HepG2 (cell line): Measurements from ENCODE around the gene FOXS1. TPM values are rescaled to one million over a fixed set of nuclear protein-coding genes. Genes with fewer than 3 reads are reported as not detected.
A peak's percentile ranks its signal among the peaks of the same experiment; 100 is the strongest.

Experiments used
- AGO2 ChIP-seq: fragments of 200-400 bp; formaldehyde crosslinking; optimal IDR thresholded peaks from 2 replicates; pipeline ENCODE3; 2017; ENCODE audit warnings: mild to moderate bottlenecking, low read depth, low read length, moderate library complexity
- BHLHE40 ChIP-seq: IDR thresholded peaks from 2 replicates; pipeline ENCODE4 v1.6.1; 2011; ENCODE audit warnings: low read length, improper control_type of control experiment
- CBX5 ChIP-seq: sonication (generic); formaldehyde crosslinking; IDR thresholded peaks from 2 replicates; pipeline ENCODE4 v1.4.0; 2020; ENCODE audit warnings: missing genetic modification reagents, borderline replicate concordance
- CENPX ChIP-seq: sonication (generic); formaldehyde crosslinking; IDR thresholded peaks from 2 replicates; pipeline ENCODE4 v1.9.0; 2021; ENCODE audit warnings: mild to moderate bottlenecking, missing genetic modification reagents, moderate library complexity
- FOSL1 ChIP-seq: sonication (generic); formaldehyde crosslinking; IDR thresholded peaks from 2 replicates; pipeline ENCODE4 v1.9.0; 2021; ENCODE audit warnings: missing genetic modification reagents, borderline replicate concordance
- FOXM1 ChIP-seq: sonication (generic); formaldehyde crosslinking; IDR thresholded peaks from 2 replicates; pipeline ENCODE4 v1.5.0; 2020; ENCODE audit warnings: missing genetic modification reagents
- HMG20A ChIP-seq: IDR thresholded peaks from 2 replicates; pipeline ENCODE4 v1.6.1; 2016; ENCODE audit warnings: borderline replicate concordance
- IRX3 ChIP-seq: sonication (generic); formaldehyde crosslinking; IDR thresholded peaks from 2 replicates; pipeline ENCODE4 v1.8.1; 2023; ENCODE audit warnings: mild to moderate bottlenecking, low read depth, missing genetic modification reagents, borderline replicate concordance
- KDM2A ChIP-seq: sonication (generic); formaldehyde crosslinking; IDR thresholded peaks from 2 replicates; pipeline ENCODE4 v1.4.0; 2020; ENCODE audit warnings: low read depth, missing genetic modification reagents, borderline replicate concordance
- MAF1 ChIP-seq: sonication (generic); formaldehyde crosslinking; IDR thresholded peaks from 2 replicates; pipeline ENCODE4 v1.5.0; 2020; ENCODE audit warnings: missing genetic modification reagents, borderline replicate concordance
- MED13 ChIP-seq: sonication (generic); formaldehyde crosslinking; IDR thresholded peaks from 2 replicates; pipeline ENCODE4 v1.5.0; 2020; ENCODE audit warnings: missing genetic modification reagents
- MXI1 ChIP-seq: IDR thresholded peaks from 3 replicates; pipeline ENCODE4 v1.6.1; 2012; ENCODE audit warnings: low read depth, low read length, inconsistent platforms, borderline replicate concordance
- NFATC3 ChIP-seq: sonication (generic); formaldehyde crosslinking; IDR thresholded peaks from 2 replicates; pipeline ENCODE4 v1.5.1; 2020; ENCODE audit warnings: mild to moderate bottlenecking, missing genetic modification reagents
- PHF5A ChIP-seq: IDR thresholded peaks from one replicate; pipeline ENCODE4 v1.6.1; 2018; ENCODE audit warnings: low read depth, missing genetic modification reagents; ENCODE audit not compliant: unreplicated experiment
- TOE1 ChIP-seq: sonication (generic); formaldehyde crosslinking; IDR thresholded peaks from 2 replicates; pipeline ENCODE4 v1.4.0; 2020; ENCODE audit warnings: mild to moderate bottlenecking, missing genetic modification reagents
- ZC3H4 ChIP-seq: sonication (generic); formaldehyde crosslinking; IDR thresholded peaks from 2 replicates; pipeline ENCODE4 v1.4.0; 2020; ENCODE audit warnings: missing genetic modification reagents, borderline replicate concordance
- ZKSCAN1 ChIP-seq: fragments of 150-350 bp; IDR thresholded peaks from 2 replicates; pipeline ENCODE4 v1.6.1; 2014; ENCODE audit warnings: low read length
- ZNF17 ChIP-seq: sonication (generic); formaldehyde crosslinking; IDR thresholded peaks from 2 replicates; pipeline ENCODE4 v1.5.0; 2020; ENCODE audit warnings: mild to moderate bottlenecking, missing genetic modification reagents
- ZNF224 ChIP-seq: sonication (generic); formaldehyde crosslinking; IDR thresholded peaks from 2 replicates; pipeline ENCODE4 v1.5.0; 2020; ENCODE audit warnings: mild to moderate bottlenecking, missing genetic modification reagents
- ZNF563 ChIP-seq: sonication (generic); formaldehyde crosslinking; IDR thresholded peaks from 2 replicates; pipeline ENCODE4 v1.8.0; 2022; ENCODE audit warnings: mild to moderate bottlenecking, moderate library complexity, missing genetic modification reagents
- ZNF841 ChIP-seq: sonication (generic); formaldehyde crosslinking; IDR thresholded peaks from 2 replicates; pipeline ENCODE4 v1.8.1; 2023; ENCODE audit warnings: missing genetic modification reagents, borderline replicate concordance
- ZSCAN30 ChIP-seq: sonication (generic); formaldehyde crosslinking; IDR thresholded peaks from 2 replicates; pipeline ENCODE4 v1.5.0; 2020; ENCODE audit warnings: mild to moderate bottlenecking, missing genetic modification reagents
- ZSCAN9 ChIP-seq: IDR thresholded peaks from 2 replicates; pipeline ENCODE4 v1.6.1; 2016; ENCODE audit warnings: borderline replicate concordance
- polyA plus RNA-seq, 8 experiments: library from polyadenylated mRNA; depleted of rRNA in 3 of 8; stranded (reverse) in 7 of 8; unstranded in 1 of 8; fragments of >200 nt; fragmentation: Illumina TruSeq in 4 of 8; extraction: Trizol in 4 of 8; gene quantifications; 2 replicates each; pipeline versions ENCODE4 v1.2.1 to v1.2.3, GENCODE V29; 2011 to 2016; ENCODE audit warnings: low read depth in 4 of 8, missing spikeins in 1 of 8, mixed read lengths in 1 of 8; ENCODE audit not compliant: insufficient read depth in 1 of 8
- total RNA-seq, 5 experiments: library from RNA; depleted of rRNA; stranded (reverse); fragments of >200 nt; fragmentation: Illumina TruSeq; extraction: Trizol; gene quantifications; 2 replicates each; pipeline ENCODE4 v1.2.3, GENCODE V29; 2016; ENCODE audit warnings: low read depth in 1 of 5
- TF ChIP-seq, protein P1 (sequence below): sonication (generic); formaldehyde crosslinking; IDR thresholded peaks from 2 replicates; pipeline ENCODE4 v1.4.0; 2020; ENCODE audit warnings: missing genetic modification reagents, borderline replicate concordance
- TF ChIP-seq, protein P2 (sequence below): sonication (generic); formaldehyde crosslinking; IDR thresholded peaks from 2 replicates; pipeline ENCODE4 v1.9.0; 2021; ENCODE audit warnings: missing genetic modification reagents, mild to moderate bottlenecking, borderline replicate concordance
- TF ChIP-seq, protein P3 (sequence below): sonication (generic); formaldehyde crosslinking; IDR thresholded peaks from 2 replicates; pipeline ENCODE4 v1.5.0; 2020; ENCODE audit warnings: missing genetic modification reagents, mild to moderate bottlenecking, borderline replicate concordance

The FOXS1 gene
- total and polyA plus RNA-seq, 2 of the 13 experiments (the other 11 are each of a cell fraction or from before 2014, with no cell fraction given), result not detected

DNA sequence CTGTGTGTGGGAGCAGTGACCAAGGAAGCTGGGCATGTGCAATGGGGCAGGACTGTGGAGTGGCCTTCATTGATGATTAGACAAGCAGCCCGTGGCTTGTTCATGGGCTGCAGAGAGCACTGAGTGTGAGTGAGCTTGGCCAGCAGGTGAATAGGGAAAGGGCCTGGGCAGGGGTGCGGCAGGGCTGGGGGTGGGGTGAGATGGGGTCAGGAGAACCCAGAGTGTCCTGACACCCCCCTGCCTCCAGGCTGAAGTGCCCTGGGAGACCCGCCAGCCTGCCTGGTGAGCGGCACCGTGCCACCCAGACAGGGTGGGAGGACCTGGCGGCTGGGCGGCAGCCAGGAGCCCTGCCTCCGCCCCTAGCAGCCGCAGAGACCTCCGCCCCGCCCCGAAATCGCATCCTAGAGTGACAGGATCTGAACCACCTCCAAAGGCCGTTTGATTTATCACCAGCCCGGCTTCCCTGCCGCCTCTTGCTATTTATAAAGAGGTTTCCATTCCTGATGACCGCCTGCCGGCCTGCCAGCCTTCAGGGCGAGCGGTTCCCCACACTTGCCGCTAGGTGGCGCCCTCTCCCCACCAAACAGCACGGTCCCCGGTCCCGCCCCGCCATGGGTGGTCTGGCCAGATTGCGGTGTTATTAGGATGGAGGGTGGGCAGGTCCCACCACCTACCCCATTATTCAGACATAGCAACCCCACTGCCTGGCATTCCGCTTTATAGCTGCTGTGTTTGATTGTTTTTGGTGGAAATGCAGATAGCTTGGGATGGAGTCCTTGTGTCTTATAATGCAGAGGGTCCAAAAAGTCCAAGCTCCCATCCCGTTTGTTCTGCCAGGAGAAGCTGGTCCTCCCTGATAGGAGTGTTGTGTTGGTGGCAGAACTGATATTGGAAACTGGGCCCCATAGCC lies 22.7 kb downstream of the FOXS1 start (continued):
- TF ChIP-seq ZNF841 (CRISPR knock-in tag) (no peak), BHLHE40 (peak; percentile 49; the same call in 1 of the 2 replicates), ZSCAN9 (CRISPR knock-in tag) (no peak), HMG20A (CRISPR knock-in tag) (no peak), AGO2 (no peak), CBX5 (CRISPR knock-in tag) (no peak), KDM2A (CRISPR knock-in tag) (peak; percentile 81), MED13 (no peak), ZKSCAN1 (no peak), CENPX (no peak), MXI1 (no peak), FOSL1 (CRISPR knock-in tag) (no peak; the same call in 1 of the 2 replicates), ZSCAN30 (CRISPR knock-in tag) (no peak), ZC3H4 (CRISPR knock-in tag) (no peak), NFATC3 (CRISPR knock-in tag) (no peak), FOXM1 (CRISPR knock-in tag) (0 out of 2 replicates have a peak, but pooled peaks have one; percentile 55), PHF5A (CRISPR knock-in tag) (no peak), ZNF224 (peak; percentile 94; the same call in 1 of the 2 replicates), TOE1 (CRISPR knock-in tag) (no peak), MAF1 (CRISPR knock-in tag) (no peak), ZNF17 (no peak), ZNF563 (CRISPR knock-in tag) (no peak), IRX3 (no peak)
- TF ChIP-seq, protein P1, sequence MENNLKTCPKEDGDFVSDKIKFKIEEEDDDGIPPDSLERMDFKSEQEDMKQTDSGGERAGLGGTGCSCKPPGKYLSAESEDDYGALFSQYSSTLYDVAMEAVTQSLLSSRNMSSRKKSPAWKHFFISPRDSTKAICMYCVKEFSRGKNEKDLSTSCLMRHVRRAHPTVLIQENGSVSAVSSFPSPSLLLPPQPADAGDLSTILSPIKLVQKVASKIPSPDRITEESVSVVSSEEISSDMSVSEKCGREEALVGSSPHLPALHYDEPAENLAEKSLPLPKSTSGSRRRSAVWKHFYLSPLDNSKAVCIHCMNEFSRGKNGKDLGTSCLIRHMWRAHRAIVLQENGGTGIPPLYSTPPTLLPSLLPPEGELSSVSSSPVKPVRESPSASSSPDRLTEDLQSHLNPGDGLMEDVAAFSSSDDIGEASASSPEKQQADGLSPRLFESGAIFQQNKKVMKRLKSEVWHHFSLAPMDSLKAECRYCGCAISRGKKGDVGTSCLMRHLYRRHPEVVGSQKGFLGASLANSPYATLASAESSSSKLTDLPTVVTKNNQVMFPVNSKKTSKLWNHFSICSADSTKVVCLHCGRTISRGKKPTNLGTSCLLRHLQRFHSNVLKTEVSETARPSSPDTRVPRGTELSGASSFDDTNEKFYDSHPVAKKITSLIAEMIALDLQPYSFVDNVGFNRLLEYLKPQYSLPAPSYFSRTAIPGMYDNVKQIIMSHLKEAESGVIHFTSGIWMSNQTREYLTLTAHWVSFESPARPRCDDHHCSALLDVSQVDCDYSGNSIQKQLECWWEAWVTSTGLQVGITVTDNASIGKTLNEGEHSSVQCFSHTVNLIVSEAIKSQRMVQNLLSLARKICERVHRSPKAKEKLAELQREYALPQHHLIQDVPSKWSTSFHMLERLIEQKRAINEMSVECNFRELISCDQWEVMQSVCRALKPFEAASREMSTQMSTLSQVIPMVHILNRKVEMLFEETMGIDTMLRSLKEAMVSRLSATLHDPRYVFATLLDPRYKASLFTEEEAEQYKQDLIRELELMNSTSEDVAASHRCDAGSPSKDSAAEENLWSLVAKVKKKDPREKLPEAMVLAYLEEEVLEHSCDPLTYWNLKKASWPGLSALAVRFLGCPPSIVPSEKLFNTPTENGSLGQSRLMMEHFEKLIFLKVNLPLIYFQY, result no peak
- TF ChIP-seq, protein P2, sequence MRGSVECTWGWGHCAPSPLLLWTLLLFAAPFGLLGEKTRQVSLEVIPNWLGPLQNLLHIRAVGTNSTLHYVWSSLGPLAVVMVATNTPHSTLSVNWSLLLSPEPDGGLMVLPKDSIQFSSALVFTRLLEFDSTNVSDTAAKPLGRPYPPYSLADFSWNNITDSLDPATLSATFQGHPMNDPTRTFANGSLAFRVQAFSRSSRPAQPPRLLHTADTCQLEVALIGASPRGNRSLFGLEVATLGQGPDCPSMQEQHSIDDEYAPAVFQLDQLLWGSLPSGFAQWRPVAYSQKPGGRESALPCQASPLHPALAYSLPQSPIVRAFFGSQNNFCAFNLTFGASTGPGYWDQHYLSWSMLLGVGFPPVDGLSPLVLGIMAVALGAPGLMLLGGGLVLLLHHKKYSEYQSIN (CRISPR knock-in tag), result no peak
- TF ChIP-seq, protein P3, sequence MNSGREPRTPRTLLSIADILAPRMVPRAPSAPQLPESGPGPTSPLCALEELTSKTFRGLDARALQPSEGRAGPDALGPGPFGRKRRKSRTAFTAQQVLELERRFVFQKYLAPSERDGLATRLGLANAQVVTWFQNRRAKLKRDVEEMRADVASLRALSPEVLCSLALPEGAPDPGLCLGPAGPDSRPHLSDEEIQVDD (CRISPR knock-in tag), result peak; percentile 48; the same call in 1 of the 2 replicates
